GM10266 (cell line): ENCODE results near the gene ZNF221.

Experiments
- DNase-seq: peaks from one replicate; pipeline ENCODE4 v3.0.0; 2012; ENCODE audit errors: extremely low spot score
- TF ChIP-seq, protein P1 (sequence below): IDR thresholded peaks from 2 replicates; pipeline ENCODE4 v1.5.1; 2012; ENCODE audit warnings: mild to moderate bottlenecking, low read depth; ENCODE audit not compliant: control insufficient read depth, insufficient read depth; ENCODE audit errors: missing control alignments

Gene ZNF221

DNA sequence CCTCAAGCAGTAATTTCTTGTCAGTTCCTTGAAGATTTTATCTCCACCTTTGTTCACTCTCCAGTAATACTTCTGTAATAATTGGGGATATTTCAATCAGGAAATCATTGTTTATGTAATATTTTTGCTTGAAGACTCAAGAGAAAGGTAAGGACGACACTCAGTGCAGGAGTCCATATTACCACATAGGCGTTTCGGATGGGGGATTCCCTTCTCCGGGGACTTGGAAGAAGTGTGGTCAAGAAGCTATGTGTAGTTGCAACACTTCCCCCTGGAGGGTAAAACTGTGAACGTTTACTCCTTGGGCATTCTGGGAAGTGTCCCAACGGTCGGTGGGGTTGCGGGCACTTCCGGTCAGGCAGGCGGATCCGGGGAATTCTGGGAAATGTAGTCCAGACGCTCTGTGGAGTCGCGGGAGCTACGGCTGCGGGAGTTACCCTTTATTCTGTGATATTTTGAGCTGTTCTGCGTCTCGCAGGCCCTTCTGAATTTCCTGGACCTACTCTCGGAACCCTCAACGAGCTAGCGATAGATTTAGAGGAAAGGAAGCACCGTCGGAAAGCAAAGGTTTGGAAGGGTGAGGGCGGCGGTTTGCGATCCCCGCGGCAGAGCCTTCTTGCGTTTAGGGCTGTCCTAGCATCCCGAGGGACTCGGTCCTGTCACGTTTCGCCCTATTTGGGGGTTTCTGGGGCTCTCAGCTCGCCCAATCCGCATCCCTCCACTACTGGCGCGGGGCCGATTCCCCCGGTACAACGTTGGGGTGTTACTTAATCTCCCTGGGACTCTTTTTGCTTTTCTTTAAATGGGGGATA is at the start of gene ZNF221:
ZNF221 (plus strand) TSS at position 395 of the 812 bp plus-strand sequence. CDS start 11,499 bp downstream, outside the sequence.
- TF ChIP-seq, protein P1, sequence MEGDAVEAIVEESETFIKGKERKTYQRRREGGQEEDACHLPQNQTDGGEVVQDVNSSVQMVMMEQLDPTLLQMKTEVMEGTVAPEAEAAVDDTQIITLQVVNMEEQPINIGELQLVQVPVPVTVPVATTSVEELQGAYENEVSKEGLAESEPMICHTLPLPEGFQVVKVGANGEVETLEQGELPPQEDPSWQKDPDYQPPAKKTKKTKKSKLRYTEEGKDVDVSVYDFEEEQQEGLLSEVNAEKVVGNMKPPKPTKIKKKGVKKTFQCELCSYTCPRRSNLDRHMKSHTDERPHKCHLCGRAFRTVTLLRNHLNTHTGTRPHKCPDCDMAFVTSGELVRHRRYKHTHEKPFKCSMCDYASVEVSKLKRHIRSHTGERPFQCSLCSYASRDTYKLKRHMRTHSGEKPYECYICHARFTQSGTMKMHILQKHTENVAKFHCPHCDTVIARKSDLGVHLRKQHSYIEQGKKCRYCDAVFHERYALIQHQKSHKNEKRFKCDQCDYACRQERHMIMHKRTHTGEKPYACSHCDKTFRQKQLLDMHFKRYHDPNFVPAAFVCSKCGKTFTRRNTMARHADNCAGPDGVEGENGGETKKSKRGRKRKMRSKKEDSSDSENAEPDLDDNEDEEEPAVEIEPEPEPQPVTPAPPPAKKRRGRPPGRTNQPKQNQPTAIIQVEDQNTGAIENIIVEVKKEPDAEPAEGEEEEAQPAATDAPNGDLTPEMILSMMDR: no peak
- peak; percentile 77 for DNase-seq

DNA sequence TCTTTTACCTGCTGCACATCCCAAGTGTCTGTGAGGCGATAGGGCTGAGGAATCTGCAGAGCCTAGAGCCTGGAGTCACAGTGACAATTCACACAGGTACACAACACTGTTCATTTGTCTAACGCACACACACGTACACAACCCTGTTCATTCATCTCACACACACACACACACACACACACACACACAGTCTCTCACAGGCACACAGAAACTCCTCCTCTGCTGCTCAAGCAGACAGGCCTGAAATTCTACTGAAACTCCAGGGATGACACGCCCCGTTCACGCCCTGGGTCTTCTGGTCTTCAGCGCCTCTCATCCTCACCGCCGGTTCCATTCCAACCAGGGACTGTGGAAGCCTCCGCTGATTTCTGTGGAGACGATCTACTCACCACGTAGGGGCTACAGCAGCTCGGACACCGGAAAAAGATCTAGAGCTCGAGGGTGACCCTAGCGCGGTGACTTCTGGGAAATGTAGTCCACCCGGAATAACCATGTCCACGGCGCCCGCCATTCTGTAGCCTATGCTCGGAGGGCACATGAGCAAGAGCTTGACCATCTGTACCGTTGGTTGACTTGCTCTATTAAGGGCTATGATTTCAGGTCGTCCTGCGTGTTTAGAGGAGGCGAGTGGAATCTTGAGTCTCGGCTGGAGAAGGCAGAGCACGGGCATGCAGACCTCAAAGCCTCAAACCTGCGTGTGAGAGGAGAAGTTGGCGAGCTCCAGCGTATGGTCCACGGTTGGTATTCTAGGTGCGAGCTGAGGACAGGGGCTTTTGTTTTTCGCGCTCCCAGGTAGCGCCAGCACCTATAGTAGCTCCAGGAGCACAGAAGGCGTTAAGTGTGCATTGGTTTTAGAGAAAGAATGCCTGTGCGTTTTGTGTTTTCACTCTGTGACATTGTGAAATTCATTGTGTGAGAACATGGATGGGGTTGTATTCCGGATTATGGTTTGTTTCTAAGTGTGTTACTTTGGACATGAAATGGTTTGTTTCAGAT is 49.3 kb upstream of the ZNF221 start:
- DNase-seq: peak; percentile 74
- TF ChIP-seq, protein P1: no peak

DNA sequence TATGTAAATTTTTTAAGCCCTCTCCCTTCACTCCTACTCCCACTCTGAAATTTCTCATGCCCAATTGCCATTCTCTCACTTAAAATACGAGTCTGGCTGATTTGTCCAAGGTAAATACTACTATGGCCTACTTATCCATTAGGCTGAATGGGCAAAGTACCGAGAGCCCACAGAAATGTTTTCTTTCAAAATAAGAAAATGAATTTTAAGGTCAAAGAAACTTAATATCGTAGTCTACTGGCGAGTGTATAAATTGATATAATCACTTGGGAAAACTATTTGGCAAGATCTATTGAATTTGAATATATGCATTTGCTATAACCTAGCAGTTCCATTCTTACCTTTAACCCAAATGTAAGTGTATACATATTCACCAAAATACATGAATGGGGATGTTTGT is 48.6 kb upstream of the ZNF221 start:
- TF ChIP-seq, protein P1: no peak
- DNase-seq: no peak

DNA sequence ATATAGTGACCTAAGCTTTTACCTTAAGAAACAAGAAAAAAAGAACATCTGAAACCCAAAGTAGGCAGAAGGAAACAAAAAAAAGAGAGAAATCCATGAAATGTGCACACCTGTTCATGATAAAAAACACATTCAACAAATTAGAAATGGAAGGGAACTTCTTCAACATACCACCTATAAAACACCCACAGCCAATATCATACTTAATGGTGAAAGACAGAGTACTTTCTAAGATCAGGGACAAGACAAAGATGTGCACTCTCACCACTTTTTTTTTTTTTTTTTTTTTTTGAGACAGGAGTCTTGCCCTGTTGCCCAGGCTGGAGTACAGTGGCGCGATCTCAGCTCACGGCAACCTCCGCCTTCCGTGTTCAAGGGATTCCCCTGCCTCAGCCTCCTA is 45.1 kb upstream of the ZNF221 start:
- TF ChIP-seq, protein P1: no peak
- no peak for DNase-seq

DNA sequence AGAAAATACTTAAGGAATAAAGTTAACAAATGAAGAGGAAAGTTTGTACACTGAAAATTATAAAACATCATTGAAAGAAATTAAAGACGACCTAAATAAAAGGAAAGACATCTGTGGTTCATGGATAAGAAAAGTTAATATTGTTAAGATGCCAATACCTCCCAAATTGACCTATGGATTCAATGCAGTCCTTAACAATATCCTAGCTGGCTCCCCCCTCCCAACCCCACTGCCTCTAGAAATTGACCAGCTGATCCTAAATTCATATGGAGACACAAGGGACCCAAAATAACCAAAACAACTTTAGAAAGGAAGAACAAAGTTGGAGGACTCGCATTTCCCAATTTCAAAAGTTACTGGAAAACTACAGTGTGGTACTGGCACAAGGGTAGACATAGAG is 44.3 kb upstream of the ZNF221 start:
- DNase-seq: no peak
- TF ChIP-seq, protein P1: no peak

DNA sequence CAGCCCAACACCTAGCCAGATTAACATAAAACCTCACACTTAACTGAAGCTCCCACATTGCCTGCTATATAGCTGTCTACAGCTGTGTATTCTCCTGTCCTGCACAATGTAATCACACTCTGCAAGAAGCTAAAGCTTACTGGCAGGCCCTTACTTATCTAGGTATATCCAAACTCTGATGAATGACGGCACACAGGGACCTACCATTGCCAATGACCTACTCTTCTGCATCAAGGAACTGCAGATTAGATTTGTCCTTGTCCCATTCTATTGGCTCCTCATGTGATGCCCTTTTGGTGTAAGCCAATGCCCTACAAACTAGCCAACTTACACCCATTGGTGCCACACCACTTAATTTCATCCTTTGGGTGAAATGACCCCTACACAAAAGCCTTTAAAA is 42.4 kb upstream of the ZNF221 start:
- DNase-seq: no peak
- TF ChIP-seq, protein P1: no peak
